Superior temporal gyrus (tissue), 1 donor: Measurements from ENCODE around the gene ANXA8.
"Not testable (repeated sequence)": the region's sequence is repeated elsewhere in the genome, so short reads cannot be mapped to it uniquely, and the experiment has no call there.

Experiments used
- DNase-seq: peaks from one replicate; pipeline ENCODE4 v3.0.0-alpha.2; 2016; ENCODE audit errors: extremely low spot score

The ANXA8 gene, protein sequence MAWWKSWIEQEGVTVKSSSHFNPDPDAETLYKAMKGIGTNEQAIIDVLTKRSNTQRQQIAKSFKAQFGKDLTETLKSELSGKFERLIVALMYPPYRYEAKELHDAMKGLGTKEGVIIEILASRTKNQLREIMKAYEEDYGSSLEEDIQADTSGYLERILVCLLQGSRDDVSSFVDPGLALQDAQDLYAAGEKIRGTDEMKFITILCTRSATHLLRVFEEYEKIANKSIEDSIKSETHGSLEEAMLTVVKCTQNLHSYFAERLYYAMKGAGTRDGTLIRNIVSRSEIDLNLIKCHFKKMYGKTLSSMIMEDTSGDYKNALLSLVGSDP

GRCh38 chr10:47483923-47484322 is at the start of gene ANXA8:
ANXA8 (minus strand) TSS chr10:47484115; CDS start chr10:47483933, 182 bp downstream.
- not testable (repeated sequence) for DNase-seq

GRCh38 chr10:47523475-47523874 is 39.6 kb upstream of the ANXA8 start, which contains the start of gene AGAP9:
AGAP9 (minus strand) TSS chr10:47523638; CDS start chr10:47523526, 112 bp downstream.
- DNase-seq = not testable (repeated sequence)

DNA sequence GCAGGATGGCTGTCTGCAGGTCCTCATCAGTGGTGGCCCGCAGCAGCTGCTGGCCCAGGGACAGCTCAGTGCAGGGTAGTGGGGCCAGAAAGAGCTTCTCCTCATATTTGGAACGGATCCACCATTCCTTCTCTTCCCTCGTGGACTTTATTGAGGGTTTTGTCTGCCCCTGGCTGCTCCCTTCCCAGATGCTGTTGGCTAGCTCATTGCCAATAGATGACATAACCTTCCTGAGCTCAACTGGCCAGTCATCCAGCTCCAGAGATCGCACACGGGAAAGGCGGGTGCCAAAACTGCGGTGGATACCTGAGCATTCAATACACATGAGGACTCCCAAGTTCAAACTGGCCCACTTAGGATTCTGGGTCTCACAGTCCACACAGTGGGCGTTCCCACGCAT is 18.4 kb upstream of the ANXA8 start:
- DNase-seq = not testable (repeated sequence)

GRCh38 chr10:47494226-47494625 is 10.3 kb upstream of the ANXA8 start:
- DNase-seq = not testable (repeated sequence)

DNA sequence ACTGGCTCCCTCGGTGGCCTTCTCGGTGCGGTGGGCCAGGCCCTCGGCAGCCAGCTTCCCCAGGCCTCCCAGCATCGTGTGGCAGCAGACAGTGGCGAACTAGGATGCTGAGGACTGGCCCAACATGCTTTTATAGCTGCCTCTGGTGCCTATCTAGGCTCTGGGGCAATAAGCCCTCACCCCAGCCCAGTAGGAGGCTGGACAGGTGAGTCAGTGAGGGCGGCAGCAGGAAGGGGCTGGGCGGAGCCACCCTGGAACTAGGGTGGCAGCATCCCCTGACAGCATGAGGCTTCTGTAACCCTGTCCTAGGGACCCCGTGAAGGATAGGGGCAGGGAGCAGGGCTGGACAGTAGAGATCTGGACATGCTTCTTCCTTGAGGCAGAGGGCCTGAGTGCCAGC is 7.7 kb upstream of the ANXA8 start, which contains the start of gene FAM25G:
Gene FAM25G (minus strand): TSS at position 101 of the 400 bp plus-strand sequence. CDS start 26 bp downstream, at position 75.
- not testable (repeated sequence) for DNase-seq

DNA sequence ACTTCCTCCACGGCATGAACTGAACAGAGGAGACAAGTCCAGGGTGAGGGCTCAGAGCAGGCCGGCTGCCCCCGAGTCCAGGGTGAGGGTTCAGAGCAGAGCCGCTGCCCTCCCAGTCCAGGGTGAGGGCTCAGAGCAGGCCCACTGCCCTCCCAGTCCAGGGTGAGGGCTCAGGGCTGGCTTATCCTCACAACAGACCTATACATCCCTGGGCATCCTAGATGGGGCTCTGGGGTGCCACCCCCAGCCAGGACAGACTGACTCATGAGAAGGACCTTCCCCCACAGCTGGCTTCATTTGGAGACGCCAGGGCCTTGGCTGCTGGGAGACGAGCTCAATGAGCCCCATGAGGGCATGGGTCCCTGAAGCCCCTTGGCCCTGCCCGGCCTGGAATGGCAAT is 5.7 kb upstream of the ANXA8 start:
- not testable (repeated sequence) for DNase-seq

DNA sequence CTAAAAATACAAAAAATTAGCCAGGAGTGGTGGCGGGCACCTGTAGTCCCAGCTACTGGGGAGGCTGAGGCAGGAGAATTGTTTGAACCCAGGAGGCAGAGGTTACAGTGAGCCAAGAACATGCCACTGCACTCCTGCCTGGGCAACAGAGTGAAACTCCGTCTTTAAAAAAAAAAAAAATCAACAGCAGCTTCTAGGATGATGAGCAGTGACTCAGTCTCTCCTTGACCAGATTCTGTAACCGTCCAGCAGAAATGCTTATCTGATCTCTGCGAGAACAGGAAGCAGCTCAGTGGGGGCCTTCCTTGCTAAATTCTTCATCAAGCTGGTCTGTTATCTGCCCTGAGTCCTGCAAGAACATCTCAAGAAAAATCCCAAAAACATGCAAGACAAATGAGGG is 2.0 kb upstream of the ANXA8 start:
- not testable (repeated sequence) for DNase-seq

DNA sequence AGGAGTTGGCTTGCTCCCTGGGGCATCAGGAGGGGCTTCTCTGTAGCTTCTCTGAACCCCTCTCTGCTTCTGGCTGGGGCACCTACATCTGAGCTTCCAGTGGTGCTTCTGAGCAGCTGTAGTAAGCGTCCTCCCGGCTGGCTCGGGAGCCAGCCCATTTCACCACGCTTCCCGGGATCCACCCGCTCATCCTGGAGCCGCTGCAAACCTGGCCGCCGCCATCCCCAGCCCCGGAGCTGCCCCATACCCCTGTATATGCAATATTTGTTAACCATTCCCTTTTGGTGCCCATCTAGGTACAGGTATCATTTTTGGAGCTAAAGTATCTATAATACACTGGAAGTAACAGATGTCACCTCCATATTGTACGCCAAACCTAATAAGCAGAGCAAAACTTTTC is 871 bp upstream of the ANXA8 start:
- not testable (repeated sequence) for DNase-seq

DNA sequence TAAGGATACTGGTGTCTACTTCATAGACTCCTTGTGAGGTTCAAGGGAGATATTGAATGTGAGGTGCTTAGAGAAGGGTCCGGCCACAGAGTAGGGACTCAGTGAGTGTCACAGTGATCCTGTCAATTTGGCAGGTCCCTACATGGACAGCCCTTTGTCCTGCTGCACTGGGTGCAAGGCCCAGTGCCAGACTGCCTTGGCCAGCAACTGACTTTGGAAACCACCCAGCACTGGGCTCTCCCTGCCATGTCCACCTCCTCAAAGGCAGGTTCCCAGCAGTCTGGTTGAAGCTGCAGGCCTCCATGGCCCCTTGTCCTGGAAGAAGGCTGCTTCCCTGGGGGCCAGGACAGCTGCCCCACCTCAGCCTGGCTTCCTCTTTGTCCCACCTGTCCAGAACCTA is 1.5 kb downstream of the ANXA8 start:
- not testable (repeated sequence) for DNase-seq

GRCh38 chr10:47481768-47482181 is 2.1 kb downstream of the ANXA8 start:
- not testable (repeated sequence) for DNase-seq

DNA sequence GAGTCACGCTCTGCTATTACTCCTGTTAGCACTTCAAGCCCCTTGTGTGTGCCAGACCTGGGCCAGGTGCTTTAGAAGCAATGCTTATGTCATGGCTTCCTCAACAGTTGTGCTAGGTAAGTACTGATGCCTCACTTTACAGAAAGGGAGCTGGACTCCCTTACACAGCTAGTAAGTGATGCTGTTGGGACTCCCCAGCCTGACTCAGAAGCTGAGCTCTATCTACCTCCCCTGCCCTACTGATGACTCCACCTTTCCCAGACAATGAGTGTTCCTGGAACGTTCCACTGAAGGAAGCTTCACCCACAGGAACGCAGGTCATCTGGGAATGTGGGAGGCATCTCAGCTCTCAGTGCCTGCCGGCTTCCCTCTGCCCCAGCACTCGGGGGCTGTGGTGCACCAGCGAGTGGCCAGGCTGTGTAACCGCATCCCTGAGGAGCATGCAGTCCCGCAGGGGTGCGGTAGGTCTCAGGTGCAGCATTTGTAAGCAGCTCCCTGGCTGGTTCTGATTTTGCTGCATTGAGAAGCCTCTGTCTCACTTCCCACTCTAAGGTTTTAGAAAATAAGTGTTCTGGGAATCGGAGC is 2.6 kb downstream of the ANXA8 start:
- DNase-seq = not testable (repeated sequence)

DNA sequence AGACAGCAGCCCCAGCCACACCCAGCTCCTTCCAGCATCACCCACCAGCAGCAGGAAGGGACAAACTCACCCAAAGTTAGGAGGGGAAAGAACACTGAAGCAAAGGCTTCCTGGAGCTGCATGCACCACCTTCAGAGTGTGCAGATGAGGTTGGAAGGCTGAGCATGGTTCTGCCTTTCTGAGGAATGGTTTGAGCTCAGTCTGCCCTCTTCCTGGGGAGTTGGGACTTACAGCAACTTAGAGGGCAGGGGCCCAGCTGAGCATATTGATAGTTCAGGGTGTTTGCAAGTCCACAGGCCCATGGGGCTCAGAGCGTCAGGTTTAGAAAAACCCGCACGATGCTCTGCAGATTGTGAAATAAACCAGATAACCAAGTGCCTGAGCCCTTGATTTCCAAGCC is 3.8 kb downstream of the ANXA8 start:
- DNase-seq = not testable (repeated sequence)

DNA sequence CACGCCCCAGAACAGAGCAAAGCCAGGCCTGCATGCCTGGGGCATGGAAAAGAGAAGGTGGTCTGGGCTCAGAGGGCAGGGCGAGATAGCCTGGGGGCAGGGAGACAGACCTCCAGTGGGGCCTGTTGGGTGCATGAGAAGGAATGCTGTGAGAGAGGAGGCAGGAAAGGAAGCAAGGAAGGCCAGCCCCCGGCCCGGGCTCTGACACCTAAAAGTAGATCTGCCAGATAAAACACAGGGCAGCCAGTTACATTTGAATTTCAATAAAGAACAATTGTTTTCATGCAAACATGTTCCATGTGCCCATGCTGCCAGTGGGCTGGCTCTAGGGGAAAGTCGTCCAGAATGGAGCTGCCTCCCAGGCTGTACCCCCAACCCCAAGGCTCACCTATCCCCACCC is 5.8 kb downstream of the ANXA8 start:
- DNase-seq = not testable (repeated sequence)

DNA sequence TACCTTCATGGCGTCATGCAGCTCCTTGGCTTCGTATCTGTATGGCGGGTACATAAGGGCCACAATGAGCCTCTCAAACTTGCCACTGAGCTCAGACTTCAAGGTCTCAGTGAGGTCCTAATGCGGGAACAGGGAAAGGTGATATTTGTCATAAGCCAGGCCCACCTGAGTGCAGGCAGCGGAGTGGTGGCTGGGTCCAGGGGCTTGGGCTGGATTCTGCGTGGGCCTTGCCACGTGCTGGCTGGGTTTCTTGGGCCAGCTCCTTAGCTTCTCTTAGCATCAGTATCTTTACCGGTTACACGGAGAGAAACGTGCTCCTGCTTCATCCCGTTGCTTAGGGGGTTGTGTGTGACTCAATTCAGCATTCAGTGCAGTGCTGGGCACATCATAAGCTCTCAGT is 6.8 kb downstream of the ANXA8 start:
- DNase-seq = not testable (repeated sequence)

- DNase-seq = not testable (repeated sequence)
These were observed 8.8 kb downstream of the ANXA8 start for GRCh38 chr10:47475101-47475500.

DNA sequence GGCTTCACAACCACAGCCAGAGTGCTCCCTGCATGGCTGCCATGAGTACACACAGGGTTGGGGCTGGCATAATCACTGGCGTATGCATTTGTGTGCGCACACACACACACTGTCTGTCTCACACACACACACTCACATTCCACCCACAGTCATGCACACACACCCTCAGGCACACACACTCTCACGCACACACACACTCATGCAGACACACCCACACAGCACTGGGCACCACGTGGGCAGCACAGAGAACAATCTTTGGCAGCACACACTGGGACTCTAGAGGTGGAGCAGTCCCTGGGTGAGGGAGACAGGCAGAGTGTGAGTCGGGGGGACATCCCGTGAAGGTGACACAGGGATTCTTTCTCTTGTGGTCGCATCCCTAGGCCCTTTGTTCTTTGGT is 10.4 kb downstream of the ANXA8 start:
- not testable (repeated sequence) for DNase-seq

DNA sequence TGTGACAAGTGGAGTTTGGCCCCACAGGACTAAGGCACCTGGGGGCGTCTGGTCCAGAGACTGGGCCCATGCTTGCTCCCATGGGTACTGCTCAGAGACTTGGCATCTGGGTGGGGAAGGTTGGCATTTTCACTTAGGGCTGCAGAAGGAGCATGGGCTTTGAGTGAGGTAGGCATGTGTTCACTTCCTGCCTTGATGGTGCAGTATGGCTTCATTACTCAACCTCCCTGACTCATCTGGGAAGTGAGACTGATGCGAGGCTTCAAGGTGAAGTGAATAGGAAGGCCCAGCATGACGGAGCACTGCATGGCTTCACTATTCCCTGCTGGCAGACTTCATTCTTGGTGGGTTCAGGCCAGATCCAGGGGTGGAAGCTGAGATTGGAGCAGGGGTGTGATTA is 11.3 kb downstream of the ANXA8 start:
- DNase-seq = not testable (repeated sequence)

DNA sequence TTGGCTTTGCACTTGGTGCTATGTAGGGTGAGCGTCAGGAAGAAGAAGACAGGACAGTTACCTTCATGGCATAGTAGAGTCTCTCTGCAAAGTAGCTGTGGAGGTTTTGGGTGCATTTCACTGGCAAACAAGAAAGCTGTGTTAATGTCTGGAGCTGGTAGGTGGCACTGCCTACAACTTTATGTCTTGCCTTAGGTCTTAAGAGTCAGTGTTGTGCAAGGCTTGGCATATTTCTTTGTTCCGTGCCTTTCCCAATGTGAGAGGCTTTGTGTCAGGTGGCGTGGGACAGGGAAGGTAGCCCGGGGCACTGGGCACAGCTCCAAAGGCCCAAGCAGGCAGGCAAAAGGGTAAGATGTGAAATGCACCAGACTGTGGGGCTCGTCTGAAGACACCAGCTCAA is 11.8 kb downstream of the ANXA8 start:
- not testable (repeated sequence) for DNase-seq

DNA sequence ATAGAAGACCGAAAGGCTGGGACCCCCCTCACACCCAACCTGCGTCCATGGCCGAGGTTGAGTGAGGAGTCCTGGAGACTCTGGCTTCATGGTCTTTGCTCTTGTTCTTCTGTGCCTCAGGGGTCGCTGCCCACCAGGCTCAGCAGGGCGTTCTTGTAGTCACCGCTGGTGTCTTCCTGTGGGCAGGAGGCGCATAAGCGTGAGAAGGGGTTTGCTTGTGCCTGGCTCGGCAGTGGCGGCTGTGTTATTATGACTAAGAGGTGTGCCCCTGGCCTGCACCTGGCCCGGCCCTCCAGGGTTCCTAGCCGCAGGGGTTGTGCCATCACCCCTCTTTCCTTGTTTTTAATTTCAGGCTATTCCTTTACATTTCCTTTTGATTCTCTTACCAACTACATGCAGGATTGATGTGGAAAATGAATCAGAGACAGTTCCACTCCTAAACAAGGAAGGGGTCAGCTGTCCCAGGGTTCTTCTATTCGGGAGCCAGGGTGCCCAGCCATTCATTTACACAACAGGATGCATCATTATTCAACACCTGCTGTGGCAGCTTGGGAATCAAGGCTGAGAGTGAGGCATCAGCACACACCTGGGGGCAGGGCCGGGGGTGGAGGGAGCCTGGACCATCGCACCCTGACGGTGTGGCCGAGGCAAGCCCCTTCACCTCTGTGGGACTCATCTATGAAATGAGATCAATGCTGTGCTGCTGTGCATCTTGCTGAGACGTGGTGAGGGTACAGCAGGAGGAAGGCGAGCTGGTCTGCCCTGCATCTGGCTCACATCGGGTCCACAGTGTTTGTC is 15.0 kb downstream of the ANXA8 start:
- DNase-seq = not testable (repeated sequence)

GRCh38 chr10:47467957-47468356 is 16.0 kb downstream of the ANXA8 start:
- not testable (repeated sequence) for DNase-seq

DNA sequence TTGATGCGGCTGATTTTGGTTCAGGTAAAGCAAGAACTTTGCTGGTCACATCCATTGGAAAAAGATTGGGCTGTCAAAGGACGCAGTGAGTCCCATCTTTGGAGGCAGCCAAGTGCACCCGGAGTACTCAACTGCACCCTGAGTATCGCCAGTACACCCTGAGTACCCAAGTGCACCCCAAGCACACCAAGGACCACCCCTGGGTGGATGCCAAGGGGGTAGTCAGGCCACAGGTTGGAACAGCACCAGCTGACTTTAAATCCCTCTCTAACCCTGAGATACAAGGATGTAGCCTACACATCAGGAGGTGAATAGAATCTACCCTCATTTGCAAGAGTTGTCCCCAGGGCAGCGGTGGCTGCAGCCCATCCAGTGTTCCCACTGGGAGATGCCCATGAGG is 16.5 kb downstream of the ANXA8 start:
- not testable (repeated sequence) for DNase-seq
